Erythroblast (primary cell): ENCODE measurements around the gene PXN.

ENCODE experiments used
- GATA1 ChIP-seq: IDR thresholded peaks from 2 replicates; pipeline ENCODE4 v1.6.1; 2011; ENCODE audit warnings: low read depth, mild to moderate bottlenecking, control low read depth, low read length, moderate library complexity
- POLR2A ChIP-seq: IDR thresholded peaks from 2 replicates; pipeline ENCODE4 v1.6.1; 2011; ENCODE audit warnings: mild to moderate bottlenecking, low read length

- no peak for TF ChIP-seq POLR2A
- no peak for TF ChIP-seq GATA1
These were observed 74.5 kb downstream of the PXN start for GRCh38 chr12:120190985-120191480.
